ENCODE measurements around the gene HORMAD2. TPM values are rescaled to one million over a fixed set of nuclear protein-coding genes. Genes with fewer than 3 reads are reported as not detected.
"Not testable (repeated sequence)": the region's sequence is repeated elsewhere in the genome, so short reads cannot be mapped to it uniquely, and the experiment has no call there.

HORMAD2 gene
- total RNA-seq, 1 donor from 2014 or later, result not detected

DNA sequence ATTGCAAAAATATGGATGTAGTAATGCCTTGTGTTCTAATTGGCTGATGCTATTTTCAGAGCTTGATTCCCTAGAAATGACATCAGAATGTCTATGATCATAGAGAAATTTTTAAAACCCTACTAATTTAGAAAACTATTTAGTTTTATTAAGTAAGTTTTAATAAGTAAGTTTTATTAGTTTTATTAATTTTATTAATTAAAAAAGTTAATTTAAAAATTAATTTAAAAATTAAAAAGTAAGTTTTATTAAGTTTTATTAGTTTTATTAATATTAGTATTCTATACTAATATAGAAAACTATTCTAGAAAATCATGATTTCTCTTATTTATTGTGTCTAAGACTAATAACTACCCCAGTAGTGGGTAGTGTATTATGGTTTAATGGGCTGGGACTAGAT lies 8.2 kb downstream of the HORMAD2 start:
- H3K4me3 ChIP-seq, result no peak overlapping the region
- ATAC-seq (no peak), DNase-seq (no peak)
- no peaks in the 10 kb centered on the region for H3K36me3 ChIP-seq
- no peaks in the 10 kb centered on the region for H3K4me1 ChIP-seq
- TF ChIP-seq, protein P1, sequence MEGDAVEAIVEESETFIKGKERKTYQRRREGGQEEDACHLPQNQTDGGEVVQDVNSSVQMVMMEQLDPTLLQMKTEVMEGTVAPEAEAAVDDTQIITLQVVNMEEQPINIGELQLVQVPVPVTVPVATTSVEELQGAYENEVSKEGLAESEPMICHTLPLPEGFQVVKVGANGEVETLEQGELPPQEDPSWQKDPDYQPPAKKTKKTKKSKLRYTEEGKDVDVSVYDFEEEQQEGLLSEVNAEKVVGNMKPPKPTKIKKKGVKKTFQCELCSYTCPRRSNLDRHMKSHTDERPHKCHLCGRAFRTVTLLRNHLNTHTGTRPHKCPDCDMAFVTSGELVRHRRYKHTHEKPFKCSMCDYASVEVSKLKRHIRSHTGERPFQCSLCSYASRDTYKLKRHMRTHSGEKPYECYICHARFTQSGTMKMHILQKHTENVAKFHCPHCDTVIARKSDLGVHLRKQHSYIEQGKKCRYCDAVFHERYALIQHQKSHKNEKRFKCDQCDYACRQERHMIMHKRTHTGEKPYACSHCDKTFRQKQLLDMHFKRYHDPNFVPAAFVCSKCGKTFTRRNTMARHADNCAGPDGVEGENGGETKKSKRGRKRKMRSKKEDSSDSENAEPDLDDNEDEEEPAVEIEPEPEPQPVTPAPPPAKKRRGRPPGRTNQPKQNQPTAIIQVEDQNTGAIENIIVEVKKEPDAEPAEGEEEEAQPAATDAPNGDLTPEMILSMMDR (IDR thresholded peaks at IDR 0.05), result no peak
- intact Hi-C loops (cut with DNase I), result no loop called here
- no peaks in the 10 kb centered on the region for H3K27me3 ChIP-seq
- H3K27ac ChIP-seq, result no peak overlapping the region
- H3K9me3 ChIP-seq, result no peaks in the 10 kb centered on the region

DNA sequence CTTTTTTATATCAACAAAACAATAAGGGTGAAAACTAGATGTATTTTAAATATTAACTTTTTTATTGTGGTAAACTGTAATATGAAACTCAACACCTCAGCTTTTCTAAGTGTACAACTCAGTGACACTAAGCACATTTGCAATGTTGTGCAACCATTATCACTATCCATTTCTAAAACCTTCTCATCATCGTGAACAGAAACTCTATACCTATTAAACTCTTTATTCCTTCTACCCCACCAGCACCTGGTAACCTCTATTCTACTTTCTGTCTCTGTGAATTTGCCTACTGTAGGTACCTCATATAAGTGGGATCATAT lies 9.4 kb downstream of the HORMAD2 start:
- no peak for ATAC-seq

DNA sequence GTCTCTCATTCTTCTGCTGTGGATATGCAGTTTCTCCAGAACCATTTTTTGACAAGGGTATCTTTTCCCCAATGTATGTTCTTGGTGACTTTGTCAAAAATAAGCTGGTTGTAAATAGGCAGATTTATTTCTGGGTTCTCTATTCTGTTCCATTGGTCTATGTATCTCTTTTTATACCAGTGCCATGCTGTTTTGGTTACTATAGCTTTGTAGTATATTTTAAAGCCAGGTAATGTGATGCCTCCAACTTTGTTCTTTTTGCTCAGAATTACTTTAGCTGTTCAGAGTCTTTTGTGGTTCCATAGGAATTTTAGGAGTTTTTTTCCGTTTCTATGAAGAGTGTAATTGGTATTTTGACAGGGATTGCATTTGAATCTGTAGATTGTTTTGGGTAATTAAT lies 12.4 kb downstream of the HORMAD2 start:
- no peak for DNase-seq
- Histone ChIP-seq H3K9me3 (no peaks in the 10 kb centered on the region), H3K36me3 (no peaks in the 10 kb centered on the region), H3K4me3 (no peak overlapping the region), H3K27me3 (peaks cover 4% of the 10 kb centered on the region), H3K4me1 (no peaks in the 10 kb centered on the region), H3K27ac (no peak overlapping the region)
- TF ChIP-seq, protein P1 (IDR thresholded peaks at IDR 0.05), result no peak
- intact Hi-C loops (cut with DNase I), result no loop called here
- ATAC-seq, result no peak

More for the DNA sequence above, 9.4 kb downstream of the HORMAD2 start:
- intact Hi-C loops (cut with DNase I), result no loop called here
- H3K4me1 ChIP-seq, result no peaks in the 10 kb centered on the region
- no peak overlapping the region for H3K27ac ChIP-seq
- TF ChIP-seq, protein P1 (IDR thresholded peaks at IDR 0.05), result no peak
- H3K36me3 ChIP-seq, result no peaks in the 10 kb centered on the region
- no peaks in the 10 kb centered on the region for H3K9me3 ChIP-seq
- H3K4me3 ChIP-seq, result no peak overlapping the region
- H3K27me3 ChIP-seq, result peaks cover under 1% of the 10 kb centered on the region
- no peak for DNase-seq

DNA sequence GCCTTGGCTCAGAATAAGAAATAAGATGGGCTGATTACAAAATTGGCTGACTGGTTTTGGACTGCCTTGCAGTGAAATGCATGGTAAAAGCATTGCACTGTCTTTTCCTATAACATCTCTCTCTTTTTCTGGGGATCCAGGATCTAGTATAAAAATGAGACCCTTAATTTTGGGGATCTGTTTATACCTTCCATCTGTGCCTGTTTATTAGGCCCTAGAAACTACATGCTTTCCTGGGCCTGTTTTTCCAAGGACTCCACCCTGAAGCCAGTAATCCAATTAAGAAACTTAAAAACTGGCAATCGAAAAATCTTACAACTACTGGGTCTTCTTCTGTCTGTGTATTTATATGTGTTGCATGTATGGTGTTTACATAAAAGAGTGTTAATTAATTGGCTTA lies 14.5 kb downstream of the HORMAD2 start:
- H3K9me3 ChIP-seq, result no peaks in the 10 kb centered on the region
- TF ChIP-seq, protein P1 (IDR thresholded peaks at IDR 0.05), result no peak
- H3K4me1 ChIP-seq, result no peaks in the 10 kb centered on the region
- no peak overlapping the region for H3K27ac ChIP-seq
- no peak overlapping the region for H3K4me3 ChIP-seq
- ATAC-seq, result no peak
- H3K36me3 ChIP-seq, result no peaks in the 10 kb centered on the region
- no peak for DNase-seq
- H3K27me3 ChIP-seq, result peaks cover 4% of the 10 kb centered on the region
- intact Hi-C loops (cut with DNase I), result no loop called here

DNA sequence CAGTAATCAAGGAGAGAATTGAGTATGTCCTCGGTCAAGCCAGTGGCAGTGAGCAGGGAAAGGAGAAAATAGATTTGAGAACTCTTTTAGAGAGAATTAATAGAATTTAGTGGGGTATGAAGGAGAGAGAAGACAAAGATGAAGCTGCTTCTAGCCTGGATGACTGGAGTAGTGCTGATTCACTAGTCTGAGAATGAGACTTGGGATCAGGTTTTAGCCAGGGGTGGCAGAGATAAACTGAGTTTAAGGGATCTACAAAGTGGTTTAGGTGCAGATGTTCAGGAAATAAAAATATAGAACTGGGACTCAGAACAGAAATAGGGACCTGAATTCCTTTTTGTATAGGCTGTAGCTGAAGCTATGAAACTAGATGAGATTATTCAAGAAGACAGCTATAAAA lies 17.6 kb downstream of the HORMAD2 start:
- intact Hi-C loops (cut with DNase I), result no loop called here
- no peak for DNase-seq
- Histone ChIP-seq H3K27ac (no peak overlapping the region), H3K4me3 (no peak overlapping the region), H3K27me3 (peaks cover 4% of the 10 kb centered on the region), H3K4me1 (no peaks in the 10 kb centered on the region), H3K9me3 (no peaks in the 10 kb centered on the region), H3K36me3 (no peaks in the 10 kb centered on the region)
- no peak for ATAC-seq
- TF ChIP-seq, protein P1 (IDR thresholded peaks at IDR 0.05), result no peak

DNA sequence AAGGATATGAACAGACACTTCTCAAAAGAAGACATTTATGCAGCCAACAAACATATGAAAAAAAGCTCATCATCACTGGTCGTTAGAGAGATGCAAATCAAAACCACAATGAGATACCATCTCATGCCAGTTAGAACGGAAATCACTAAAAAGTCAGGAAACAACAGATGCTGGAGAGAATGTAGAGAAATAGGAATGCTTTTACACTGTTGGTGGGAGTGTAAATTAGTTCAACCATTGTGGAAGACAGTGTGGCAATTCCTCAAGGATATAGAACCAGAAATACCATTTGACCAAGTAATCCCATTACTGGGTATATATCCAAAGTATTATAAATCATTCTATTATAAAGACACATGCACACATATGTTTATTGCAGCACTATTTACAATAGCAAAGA lies 20.5 kb downstream of the HORMAD2 start:
- not testable (repeated sequence) for H3K36me3 ChIP-seq, H3K9me3 ChIP-seq, H3K4me3 ChIP-seq, H3K27ac ChIP-seq, DNase-seq, ATAC-seq, H3K4me1 ChIP-seq, H3K27me3 ChIP-seq
- intact Hi-C loops (cut with DNase I), result loop anchor here (10.0 kb wide), 1 partner anchor 294 kb away; the partner anchor contains the start of gene SEC14L2

All from upper lobe of right lung (tissue), 1 donor.